ENCODE results near the gene USP17L19.
"Not testable (repeated sequence)": the region's sequence is repeated elsewhere in the genome, so short reads cannot be mapped to it uniquely, and the experiment has no call there.

- not testable (repeated sequence) for TF ChIP-seq CTCF (IDR thresholded peaks at IDR 0.05; ENCODE audit: low read depth, low read length); POLR2A (IDR thresholded peaks at IDR 0.05; ENCODE audit: extremely low read depth, insufficient read length)
Observed at GRCh38 chr4:9257824-9258223, 4.6 kb downstream of the USP17L19 start, which contains the start of gene USP17L20.
